GM12874 (cell line): Measurements from ENCODE around the gene ARHGEF17.
A peak's percentile ranks its signal among the peaks of the same experiment; 100 is the strongest.

ENCODE experiments used
- TF ChIP-seq, protein P1 (sequence below): IDR thresholded peaks from 2 replicates; pipeline ENCODE4 v1.5.1; 2011; ENCODE audit warnings: low read depth, mild to moderate bottlenecking, control low read depth, low read length, moderate library complexity; ENCODE audit not compliant: insufficient read depth

The ARHGEF17 gene

DNA sequence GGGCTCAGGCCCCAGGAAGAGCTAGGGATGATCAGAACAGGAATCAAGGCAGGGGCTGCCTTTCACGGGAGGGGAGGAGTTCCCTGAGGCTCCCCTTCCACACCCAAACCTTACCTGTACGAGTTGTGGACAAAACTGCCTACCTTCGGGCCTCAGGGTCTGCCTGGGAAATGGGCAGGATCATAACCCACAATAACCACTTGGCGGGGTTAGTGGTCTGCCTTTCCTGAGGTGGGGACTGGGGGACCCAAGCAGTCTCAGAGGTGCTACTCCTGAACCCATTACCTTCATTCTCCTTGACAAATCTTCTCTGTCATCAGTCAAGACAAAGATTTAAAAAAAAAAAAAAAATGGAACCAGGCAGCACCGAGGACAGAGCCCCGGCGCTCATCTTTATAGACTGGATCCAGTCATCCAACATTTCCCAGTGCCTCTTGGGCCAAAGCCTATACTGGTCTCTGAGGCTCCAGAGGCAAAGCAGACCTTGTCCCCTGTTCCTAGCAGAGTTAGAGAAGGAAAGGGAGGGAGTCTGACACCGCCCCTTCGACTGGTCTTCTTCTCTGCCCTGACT, 21.8 kb upstream of the ARHGEF17 start:
- TF ChIP-seq, protein P1, sequence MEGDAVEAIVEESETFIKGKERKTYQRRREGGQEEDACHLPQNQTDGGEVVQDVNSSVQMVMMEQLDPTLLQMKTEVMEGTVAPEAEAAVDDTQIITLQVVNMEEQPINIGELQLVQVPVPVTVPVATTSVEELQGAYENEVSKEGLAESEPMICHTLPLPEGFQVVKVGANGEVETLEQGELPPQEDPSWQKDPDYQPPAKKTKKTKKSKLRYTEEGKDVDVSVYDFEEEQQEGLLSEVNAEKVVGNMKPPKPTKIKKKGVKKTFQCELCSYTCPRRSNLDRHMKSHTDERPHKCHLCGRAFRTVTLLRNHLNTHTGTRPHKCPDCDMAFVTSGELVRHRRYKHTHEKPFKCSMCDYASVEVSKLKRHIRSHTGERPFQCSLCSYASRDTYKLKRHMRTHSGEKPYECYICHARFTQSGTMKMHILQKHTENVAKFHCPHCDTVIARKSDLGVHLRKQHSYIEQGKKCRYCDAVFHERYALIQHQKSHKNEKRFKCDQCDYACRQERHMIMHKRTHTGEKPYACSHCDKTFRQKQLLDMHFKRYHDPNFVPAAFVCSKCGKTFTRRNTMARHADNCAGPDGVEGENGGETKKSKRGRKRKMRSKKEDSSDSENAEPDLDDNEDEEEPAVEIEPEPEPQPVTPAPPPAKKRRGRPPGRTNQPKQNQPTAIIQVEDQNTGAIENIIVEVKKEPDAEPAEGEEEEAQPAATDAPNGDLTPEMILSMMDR = 0 out of 2 replicates have a peak, but pooled peaks have one; percentile 5

DNA sequence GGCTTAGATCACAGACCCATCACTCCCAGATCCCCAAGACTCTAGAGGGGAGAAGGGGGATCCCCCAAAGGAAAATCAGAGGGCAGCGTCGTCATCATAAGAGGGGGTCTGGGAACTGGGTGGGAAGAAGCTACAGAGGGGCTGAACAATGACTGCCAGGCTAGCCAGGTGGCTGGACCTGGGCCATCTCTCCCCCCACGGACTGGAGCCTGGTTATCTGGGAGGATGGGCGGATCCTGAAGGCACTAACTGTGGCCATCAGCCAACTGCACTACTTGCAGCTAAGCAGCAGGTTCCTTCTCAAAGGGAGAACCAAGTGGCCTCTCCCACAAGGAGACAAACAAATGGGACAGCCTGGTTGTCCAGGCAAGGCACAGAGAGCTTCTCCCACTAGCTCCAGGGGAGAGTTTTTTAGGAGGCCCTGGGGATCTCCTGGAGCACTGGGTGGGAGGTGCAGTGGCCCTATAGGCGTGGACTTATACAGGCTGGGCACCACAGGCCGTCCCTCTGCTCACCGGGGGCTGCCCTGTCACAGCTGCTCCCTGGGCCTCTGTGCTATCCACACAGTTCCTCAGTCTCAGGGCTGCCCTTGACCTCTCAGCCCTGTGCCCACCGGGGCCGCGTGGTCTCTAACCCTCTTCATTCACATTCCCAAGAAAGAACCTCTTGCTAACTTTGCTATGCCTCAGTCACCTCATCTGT, 20.5 kb upstream of the ARHGEF17 start:
- TF ChIP-seq, protein P1 = no peak

DNA sequence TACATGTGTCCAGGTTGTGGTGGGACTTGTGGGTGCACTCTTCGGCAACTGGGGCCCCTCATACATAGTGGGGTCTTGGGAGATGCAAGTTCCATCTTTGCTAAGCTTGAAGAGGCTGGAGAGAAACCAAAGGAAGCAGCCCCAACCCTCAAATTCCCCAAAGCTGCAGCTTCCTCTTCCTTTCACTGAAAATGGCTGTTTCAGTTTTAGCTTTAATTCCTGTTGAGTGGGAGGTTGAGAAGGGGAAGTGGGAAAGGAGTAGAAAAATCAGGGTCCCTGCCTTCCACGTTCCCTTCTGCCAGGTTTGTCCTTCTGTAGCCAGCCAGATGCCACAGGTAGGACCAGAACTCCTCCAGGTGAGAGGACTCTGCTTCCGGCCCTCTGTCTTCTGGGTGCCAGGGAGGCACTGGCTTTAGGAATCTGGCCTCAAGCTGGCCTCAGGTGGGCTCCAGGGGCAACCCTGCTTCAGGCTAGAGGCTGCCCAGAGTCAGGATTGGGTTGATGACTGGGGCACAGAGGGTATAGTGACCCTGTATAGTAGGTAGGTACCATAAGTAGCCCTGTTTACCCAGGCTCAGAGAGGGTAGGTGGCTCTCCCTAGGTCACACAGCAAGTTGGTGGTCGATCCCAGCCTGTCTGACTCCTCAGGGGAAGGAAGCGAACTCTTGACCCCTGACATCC, 19.7 kb upstream of the ARHGEF17 start:
- TF ChIP-seq, protein P1 = no peak

DNA sequence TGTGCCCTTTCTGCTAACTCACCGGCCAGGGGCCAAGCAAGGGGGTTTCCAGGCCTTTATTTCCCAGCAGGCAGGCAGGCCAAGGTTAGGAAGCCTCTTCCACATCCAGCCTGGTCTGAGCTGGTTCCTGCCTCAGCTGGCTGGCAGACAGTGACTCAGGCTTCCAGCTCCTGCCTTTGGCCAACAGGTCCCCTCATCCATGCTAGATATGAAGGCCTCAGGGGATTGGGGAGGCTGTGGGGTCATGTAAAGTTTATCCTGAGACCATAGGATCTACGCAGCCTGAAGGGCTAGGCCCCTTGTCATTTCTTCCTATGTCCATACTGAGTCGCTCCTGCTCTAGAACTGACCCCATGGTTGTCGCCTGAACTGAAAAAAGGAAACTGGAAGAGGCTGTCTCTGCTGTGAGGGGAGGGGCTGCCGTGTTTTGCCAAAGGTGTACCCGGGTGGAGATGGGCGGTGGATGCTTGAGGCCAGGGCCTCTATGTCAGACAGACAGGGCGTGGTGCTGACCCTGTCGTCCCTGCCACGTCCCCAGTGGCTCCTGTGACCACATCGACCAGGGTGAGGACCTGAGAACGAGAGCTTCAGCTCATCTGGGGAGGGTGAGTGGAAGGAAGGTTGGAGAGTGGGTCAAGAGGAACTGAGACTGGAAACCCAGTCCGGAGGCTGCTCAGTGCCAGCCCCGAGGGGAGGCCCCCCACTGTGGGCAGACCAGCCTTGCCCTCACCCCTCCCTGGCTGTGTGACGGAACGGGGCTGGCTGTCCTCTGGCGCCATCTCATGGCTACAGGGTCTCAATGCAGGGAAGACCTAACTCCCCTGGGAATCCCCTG, 19.0 kb upstream of the ARHGEF17 start:
- TF ChIP-seq, protein P1 = peak; percentile 97

DNA sequence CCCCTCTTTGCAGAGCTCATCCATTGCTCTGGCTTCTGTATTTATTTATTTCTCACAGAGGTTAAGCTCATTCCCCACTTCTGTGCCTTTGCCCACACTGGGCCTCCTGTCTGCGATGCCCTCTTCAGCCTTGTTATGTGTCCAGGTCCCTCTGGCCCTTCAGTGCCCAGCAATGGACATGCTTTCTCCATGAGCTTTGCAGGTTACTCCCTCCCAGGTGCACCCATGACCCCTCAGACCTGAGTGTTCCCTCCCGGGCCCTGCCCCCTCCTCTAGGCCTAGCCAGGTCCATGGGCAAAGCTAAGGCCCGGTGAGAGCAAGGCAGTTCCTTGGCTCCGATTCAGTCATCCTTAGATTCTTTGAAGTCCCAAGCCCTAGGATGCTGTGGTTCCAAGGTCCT, 17.5 kb upstream of the ARHGEF17 start:
- TF ChIP-seq, protein P1 = no peak

DNA sequence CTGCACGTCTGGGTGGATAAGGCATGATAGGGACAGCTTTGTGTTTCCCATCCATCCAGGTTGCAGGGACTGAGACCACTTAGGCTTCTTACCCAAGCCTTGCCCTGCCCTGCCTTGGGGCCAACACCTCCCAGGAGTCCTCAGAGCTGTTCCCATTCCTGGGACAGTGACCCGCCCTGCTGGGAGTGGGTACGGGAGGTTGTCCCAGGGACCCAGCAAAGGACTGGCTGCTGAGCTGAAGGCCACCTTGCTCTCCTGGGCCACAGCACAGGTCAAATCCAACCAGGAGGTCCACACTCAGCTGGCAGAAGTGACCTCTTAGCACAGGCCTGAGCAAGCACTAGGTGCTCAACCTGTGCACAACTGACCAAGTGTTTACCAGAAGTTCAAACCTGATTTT, 16.9 kb upstream of the ARHGEF17 start:
- TF ChIP-seq, protein P1 = no peak
